SU-DHL-6 (cell line): ENCODE measurements around the gene COL18A1.

Experiments used
- H2AFZ ChIP-seq: fragments of 200-600 bp; sonication (generic); 2 replicates; pipeline ENCODE4 v1.6.1; 2014; ENCODE audit warnings: low read depth, mild to moderate bottlenecking, moderate library complexity, mixed read lengths, antibody characterized with exemption, low read length; ENCODE audit not compliant: severe bottlenecking
- H3F3A ChIP-seq: fragments of 200-600 bp; shearing (Covaris generic); 2 replicates; pipeline ENCODE4 v1.6.0; 2016; ENCODE audit warnings: antibody characterized with exemption, mild to moderate bottlenecking; ENCODE audit not compliant: insufficient read depth
- H3K27ac ChIP-seq: fragments of 200-600 bp; sonication (generic); 2 replicates; pipeline ENCODE4 v1.5.1; 2016; ENCODE audit warnings: low read depth, mild to moderate bottlenecking, low read length, moderate library complexity, mixed read lengths
- H3K27me3 ChIP-seq: fragments of 200-600 bp; sonication (generic), shearing (Covaris generic); 2 replicates; pipeline ENCODE4 v1.6.0; 2014; ENCODE audit warnings: mild to moderate bottlenecking, low read length
- H3K36me3 ChIP-seq: fragments of 200-600 bp; sonication (generic); 2 replicates; pipeline ENCODE4 v1.6.1; 2014; ENCODE audit warnings: mild to moderate bottlenecking, low read length, mixed read lengths
- H3K4me2 ChIP-seq: fragments of 300-600, 200-600 bp; shearing (Covaris generic), sonication (generic); 2 replicates; pipeline ENCODE4 v1.6.0; 2014; ENCODE audit warnings: low read length, low read depth, mild to moderate bottlenecking; ENCODE audit not compliant: poor library complexity, severe bottlenecking
- H3K4me3 ChIP-seq: fragments of 200-600 bp; sonication (generic); 2 replicates; pipeline ENCODE4 v1.5.1; 2014; ENCODE audit warnings: antibody characterized with exemption, low read length, mild to moderate bottlenecking, mixed read lengths; ENCODE audit not compliant: insufficient read depth, poor library complexity, severe bottlenecking
- H3K79me2 ChIP-seq: fragments of 200-600 bp; sonication (generic); 2 replicates; pipeline ENCODE4 v1.6.1; 2014; ENCODE audit warnings: mild to moderate bottlenecking, low read length, moderate library complexity; ENCODE audit not compliant: insufficient read depth
- H3K9ac ChIP-seq: fragments of 200-600 bp; sonication (generic); 2 replicates; pipeline ENCODE4 v1.7.0; 2014; ENCODE audit warnings: mild to moderate bottlenecking, low read length
- H3K9me2 ChIP-seq: fragments of 200-600 bp; sonication (generic); replicated peaks from 2 replicates; pipeline ENCODE4 v1.6.1; 2014; ENCODE audit warnings: low read length; ENCODE audit not compliant: insufficient read depth
- H3K9me3 ChIP-seq: fragments of 200-600 bp; sonication (generic); 2 replicates; pipeline ENCODE4 v1.6.1; 2014; ENCODE audit warnings: low read length, mixed read lengths; ENCODE audit not compliant: insufficient read depth
- H4K20me1 ChIP-seq: fragments of 200-600 bp; sonication (generic); 2 replicates; pipeline ENCODE4 v1.6.1; 2014; ENCODE audit warnings: low read depth, mild to moderate bottlenecking, antibody characterized with exemption, low read length, moderate library complexity, mixed read lengths
- CTCF ChIP-seq: fragments of 200-600 bp; sonication (generic); IDR thresholded peaks from one replicate; pipeline ENCODE4 v1.5.1; 2017; ENCODE audit warnings: antibody characterized with exemption, mild to moderate bottlenecking, low read length, moderate library complexity; ENCODE audit not compliant: insufficient read depth, poor library complexity, severe bottlenecking
- EZH2phosphoT487 ChIP-seq: fragments of 200-600 bp; sonication (generic), shearing (Covaris generic); conservative IDR thresholded peaks from 2 replicates; pipeline ENCODE4 v1.6.1; 2018; ENCODE audit warnings: mild to moderate bottlenecking, antibody characterized with exemption, low read length, moderate library complexity, mixed read lengths

COL18A1 gene

GRCh38 chr21:45546636-45547544, 141.9 kb downstream of the COL18A1 start:
- no peak for TF ChIP-seq EZH2phosphoT487
- no peak for TF ChIP-seq CTCF
- Histone ChIP-seq H3K9me2 (no peaks in the 10 kb centered on the region), H3K36me3 (no peaks in the 10 kb centered on the region), H3K9me3 (no peaks in the 10 kb centered on the region), H3K9ac (no peak overlapping the region), H4K20me1 (no peaks in the 10 kb centered on the region), H2AFZ (no peak overlapping the region), H3K4me2 (no peak overlapping the region), H3K27ac (no peak overlapping the region), H3K4me3 (no peak overlapping the region), H3K79me2 (no peaks in the 10 kb centered on the region), H3K27me3 (no peaks in the 10 kb centered on the region), H3F3A (no peaks in the 10 kb centered on the region)

GRCh38 chr21:45547545-45547900, 142.6 kb downstream of the COL18A1 start:
- Histone ChIP-seq H3K36me3 (no peaks in the 10 kb centered on the region), H4K20me1 (no peaks in the 10 kb centered on the region), H3K4me3 (no peak overlapping the region), H3K9ac (no peak overlapping the region), H3F3A (no peaks in the 10 kb centered on the region), H3K79me2 (no peaks in the 10 kb centered on the region), H2AFZ (no peak overlapping the region), H3K4me2 (no peak overlapping the region), H3K9me3 (no peaks in the 10 kb centered on the region), H3K27ac (no peak overlapping the region), H3K9me2 (no peaks in the 10 kb centered on the region), H3K27me3 (no peaks in the 10 kb centered on the region)
- no peak for TF ChIP-seq CTCF
- TF ChIP-seq EZH2phosphoT487, result no peak

GRCh38 chr21:45548711-45549491, 143.9 kb downstream of the COL18A1 start:
- no peaks in the 10 kb centered on the region for H3K27me3 ChIP-seq
- no peaks in the 10 kb centered on the region for H3K9me3 ChIP-seq
- H3K36me3 ChIP-seq, result no peaks in the 10 kb centered on the region
- H3K27ac ChIP-seq, result no peak overlapping the region
- H3K4me3 ChIP-seq, result no peak overlapping the region
- no peaks in the 10 kb centered on the region for H3K79me2 ChIP-seq
- H4K20me1 ChIP-seq, result no peaks in the 10 kb centered on the region
- H3K9me2 ChIP-seq, result no peaks in the 10 kb centered on the region
- H2AFZ ChIP-seq, result no peak overlapping the region
- no peak overlapping the region for H3K9ac ChIP-seq
- TF ChIP-seq CTCF, result no peak
- no peak for TF ChIP-seq EZH2phosphoT487
- H3F3A ChIP-seq, result no peaks in the 10 kb centered on the region
- no peak overlapping the region for H3K4me2 ChIP-seq
